HepG2 (cell line): ENCODE data around the gene TSC22D1. TPM values are rescaled to one million over a fixed set of nuclear protein-coding genes. Genes with fewer than 3 reads are reported as not detected.

Experiments used
- ATAC-seq: fragments of 200-7000 bp; cut with Tn5 transposase; 3 replicates; pipeline ENCODE4 v1.9.1; 2020; ENCODE audit warnings: mild to moderate bottlenecking, moderate library complexity
- BruUV-seq: library from RNA; stranded (reverse); fragments of 400-500 nt; replicated peaks from 2 replicates; lab custom pipeline; 2021; lab: Mats Ljungman, UMichigan
- CTCF ChIA-PET: fragments of 300-600 bp; formaldehyde crosslinking; extraction: SDS; loops from one replicate; lab custom pipeline; 2021; ENCODE audit warnings: low total read pairs, inconsistent platforms, low intra/inter-chr PET ratio; lab: Yijun Ruan, JAX
- POLR2A ChIA-PET: fragments of 350-600 bp; sonication (Branson Sonifier 250); formaldehyde crosslinking; loops from one replicate; lab custom pipeline; 2020; ENCODE audit warnings: antibody characterized with exemption, inconsistent platforms; lab: Yijun Ruan, JAX
- DNase-seq: peaks from one replicate; pipeline ENCODE4 v3.0.0-alpha.2; 2015; ENCODE audit warnings: low spot score
- FAIRE-seq: peaks from 3 replicates; lab custom pipeline; 2011; peaks lifted over from hg19 to GRCh38; lab: Jason Lieb, UNC
- H2AFZ ChIP-seq: one replicate; pipeline ENCODE4 v1.6.1; 2011; ENCODE audit warnings: low read length, inconsistent platforms
- H3K27ac ChIP-seq: fragments of 300-600 bp; 3 replicates; pipeline ENCODE4 v1.8.0; 2011; ENCODE audit warnings: mixed run types, mild to moderate bottlenecking, mixed read lengths, low read length, inconsistent platforms; ENCODE audit not compliant: insufficient read depth; ENCODE audit errors: extremely low read length
- H3K27me3 ChIP-seq, 2 experiments: fragments of 200-600 bp in 1 of 2; 2 replicates in 1 of 2; 3 replicates in 1 of 2; pipeline versions ENCODE4 v1.6.0 to v1.8.0; 2011; ENCODE audit warnings: low read length in 2 of 2, mild to moderate bottlenecking in 2 of 2, moderate library complexity in 2 of 2, inconsistent platforms in 1 of 2; ENCODE audit not compliant: insufficient read depth in 2 of 2, control insufficient read depth in 1 of 2
- H3K36me3 ChIP-seq, 2 experiments: fragments of 200-600 bp in 1 of 2; replicated peaks in 1 of 2; 2 replicates in 1 of 2; 3 replicates in 1 of 2; pipeline versions ENCODE4 v1.5.1 to v1.8.0; 2011; ENCODE audit warnings: low read length in 2 of 2, inconsistent platforms in 1 of 2; ENCODE audit not compliant: insufficient read depth in 2 of 2, control insufficient read depth in 1 of 2
- H3K4me1 ChIP-seq: 2 replicates; pipeline ENCODE4 v1.5.1; 2012; ENCODE audit warnings: low read length, inconsistent platforms; ENCODE audit not compliant: insufficient read depth
- H3K4me2 ChIP-seq: 2 replicates; pipeline ENCODE4 v1.6.0; 2011; ENCODE audit warnings: low read depth, low read length, inconsistent platforms
- H3K4me3 ChIP-seq, 3 experiments: fragments of 200-600 bp in 1 of 3; sonication (generic), shearing (Covaris generic) in 1 of 3; replicated peaks in 1 of 3; 2 replicates each; pipeline ENCODE4 v1.5.1; 2011 to 2016; ENCODE audit warnings: low read length in 3 of 3, inconsistent platforms in 2 of 3, low read depth in 2 of 3, mild to moderate bottlenecking in 2 of 3, control low read depth in 1 of 3, mixed read lengths in 1 of 3; ENCODE audit not compliant: insufficient read depth in 1 of 3
- H3K79me2 ChIP-seq: one replicate; pipeline ENCODE4 v1.6.1; 2011; ENCODE audit warnings: low read length, inconsistent platforms; ENCODE audit not compliant: insufficient read depth
- H3K9ac ChIP-seq: 2 replicates; pipeline ENCODE4 v1.6.0; 2011; ENCODE audit warnings: mild to moderate bottlenecking, low read depth, low read length, inconsistent platforms; ENCODE audit not compliant: insufficient read depth
- H3K9me3 ChIP-seq: 2 replicates; pipeline ENCODE4 v1.5.1; 2012; ENCODE audit warnings: mild to moderate bottlenecking, low read length
- H4K20me1 ChIP-seq: 2 replicates; pipeline ENCODE4 v1.6.0; 2011; ENCODE audit warnings: inconsistent platforms, mild to moderate bottlenecking, low read length, moderate library complexity; ENCODE audit not compliant: insufficient read depth
- BHLHE40 ChIP-seq: IDR thresholded peaks from 2 replicates; pipeline ENCODE4 v1.6.1; 2011; ENCODE audit warnings: low read length, improper control_type of control experiment
- DNMT1 ChIP-seq: sonication (generic); formaldehyde crosslinking; IDR thresholded peaks from 2 replicates; pipeline ENCODE4 v1.5.1; 2020; ENCODE audit warnings: mild to moderate bottlenecking, missing genetic modification reagents
- HNF4A ChIP-seq: sonication (generic); formaldehyde crosslinking; IDR thresholded peaks from 2 replicates; pipeline ENCODE4 v1.4.0; 2020; ENCODE audit warnings: missing genetic modification reagents
- LBX2 ChIP-seq: sonication (generic); formaldehyde crosslinking; IDR thresholded peaks from 2 replicates; pipeline ENCODE4 v1.5.0; 2020; ENCODE audit warnings: missing genetic modification reagents, mild to moderate bottlenecking, borderline replicate concordance
- PHB2 ChIP-seq: fragments of 450-650 bp; IDR thresholded peaks from 2 replicates; pipeline ENCODE4 v1.6.1; 2018; ENCODE audit not compliant: partially characterized antibody
- PLSCR1 ChIP-seq: sonication (generic); formaldehyde crosslinking; IDR thresholded peaks from 2 replicates; pipeline ENCODE4 v1.5.0; 2020; ENCODE audit warnings: missing genetic modification reagents, mild to moderate bottlenecking, borderline replicate concordance
- THYN1 ChIP-seq: sonication (generic); formaldehyde crosslinking; IDR thresholded peaks from 2 replicates; pipeline ENCODE4 v1.8.1; 2023; ENCODE audit warnings: low read depth, mild to moderate bottlenecking, moderate library complexity, missing genetic modification reagents, borderline replicate concordance
- ZFY ChIP-seq: sonication (generic); formaldehyde crosslinking; IDR thresholded peaks from 2 replicates; pipeline ENCODE4 v1.4.0; 2020; ENCODE audit warnings: missing genetic modification reagents
- ZNF18 ChIP-seq: sonication (generic); formaldehyde crosslinking; IDR thresholded peaks from 2 replicates; pipeline ENCODE4 v1.8.0; 2022; ENCODE audit warnings: mild to moderate bottlenecking, missing genetic modification reagents; ENCODE audit not compliant: insufficient replicate concordance
- ZNF496 ChIP-seq: sonication (generic); formaldehyde crosslinking; IDR thresholded peaks from 2 replicates; pipeline ENCODE4 v1.8.1; 2023; ENCODE audit warnings: mild to moderate bottlenecking, moderate library complexity, missing genetic modification reagents; ENCODE audit not compliant: insufficient replicate concordance
- ZNF883 ChIP-seq: sonication (generic); formaldehyde crosslinking; IDR thresholded peaks from 2 replicates; pipeline ENCODE4 v1.5.1; 2020; ENCODE audit warnings: mild to moderate bottlenecking, missing genetic modification reagents; ENCODE audit errors: not compliant biosample characterization
- WGBS: methylation state at CpG from one replicate; pipeline ENCODE4 v1.1.6; 2017; ENCODE audit warnings: low lambda C conversion rate; 5-methylcytosine and 5-hydroxymethylcytosine counted together
- in situ Hi-C: cut with HindIII; loops from 2 replicates; pipeline ENCODE4 v1.10.0; 2017; ENCODE audit warnings: low pct_unique_long_range_greater_than_20kb; ENCODE audit not compliant: extremely low pct_ligation_motif_present
- intact Hi-C: fragments of 100-400 bp; cut with micrococcal nuclease; formaldehyde crosslinking; loops from one replicate; pipeline ENCODE4 v1.10.0; 2022; ENCODE audit not compliant: unreplicated experiment
- polyA plus RNA-seq, 8 experiments: library from polyadenylated mRNA; depleted of rRNA in 3 of 8; stranded (reverse) in 7 of 8; unstranded in 1 of 8; fragments of >200 nt; fragmentation: Illumina TruSeq in 4 of 8; extraction: Trizol in 4 of 8; gene quantifications; 2 replicates each; pipeline versions ENCODE4 v1.2.1 to v1.2.3, GENCODE V29; 2011 to 2016; ENCODE audit warnings: low read depth in 4 of 8, missing spikeins in 1 of 8, mixed read lengths in 1 of 8; ENCODE audit not compliant: insufficient read depth in 1 of 8
- total RNA-seq, 5 experiments: library from RNA; depleted of rRNA; stranded (reverse); fragments of >200 nt; fragmentation: Illumina TruSeq; extraction: Trizol; gene quantifications; 2 replicates each; pipeline ENCODE4 v1.2.3, GENCODE V29; 2016; ENCODE audit warnings: low read depth in 1 of 5

Gene TSC22D1
- total and polyA plus RNA-seq, 2 of the 13 experiments (the other 11 are each of a cell fraction or from before 2014, with no cell fraction given) = 18.4 to 35.7 TPM

- no peak for TF ChIP-seq PHB2
- TF ChIP-seq BHLHE40 = no peak
- TF ChIP-seq ZNF18 (CRISPR knock-in tag) = no peak
- no peak for TF ChIP-seq PLSCR1
These were observed 136.6 kb downstream of the TSC22D1 start (continued) for GRCh38 chr13:44439452-44440024.

DNA sequence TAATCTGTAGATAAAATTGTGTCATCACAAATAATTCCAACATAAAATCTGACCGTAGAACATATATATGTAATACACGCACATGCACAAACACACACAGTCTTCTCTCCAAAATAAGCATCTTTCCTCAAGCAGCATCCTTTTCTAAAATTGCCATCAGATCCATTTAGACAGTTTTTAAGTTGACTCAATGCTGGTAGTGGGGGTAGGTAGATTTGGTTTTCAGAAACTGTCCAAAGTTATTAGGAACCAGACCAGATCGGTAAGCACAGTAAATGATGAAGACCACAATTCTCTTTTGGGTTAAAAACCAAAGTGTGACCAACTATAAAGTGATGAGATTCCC lies 137.9 kb downstream of the TSC22D1 start:
- no peak overlapping the region for H3K4me2 ChIP-seq
- WGBS = 2% methylated on average over 3 of the region's 3 CpGs
- no peak overlapping the region for H3K4me3 ChIP-seq
- no peak overlapping the region for H2AFZ ChIP-seq
- ChIA-PET POLR2A (interaction anchor here (1.1 to 1.4 kb wide), 2 partner anchors 10 to 392 kb away, joined by 3 read pairs; no protein-coding TSS in a partner anchor), CTCF (interaction anchor here (1.4 to 2.7 kb wide), 6 partner anchors 33 to 533 kb away, joined by 4 to 38 read pairs (median 8); no protein-coding TSS in a partner anchor)
- peaks cover 4 to 11% of the 10 kb centered on the region in 2 experiments; a peak in 3 of 5 replicates for H3K36me3 ChIP-seq
- H3K9ac ChIP-seq = no peak overlapping the region
- ATAC-seq = no peak
- H3K27me3 ChIP-seq = no peaks in the 10 kb centered on the region; a peak in 1 of 5 replicates
- peaks cover 25% of the 10 kb centered on the region for H3K4me1 ChIP-seq
- no peaks in the 10 kb centered on the region for H4K20me1 ChIP-seq
- intact Hi-C loops = loop anchor here (1.0 to 5.0 kb wide), 3 partner anchors 33 to 388 kb away; no protein-coding TSS in a partner anchor
- H3K9me3 ChIP-seq = no peaks in the 10 kb centered on the region
- peaks cover 10% of the 10 kb centered on the region for H3K79me2 ChIP-seq
- in situ Hi-C loops = loop anchor here (5.0 kb wide), 4 partner anchors 196 to 531 kb away; no protein-coding TSS in a partner anchor
- no peak for DNase-seq
- H3K27ac ChIP-seq = no peak overlapping the region
- no TSS peak for BruUV-seq
- no peak for FAIRE-seq
- no peak for TF ChIP-seq HNF4A (CRISPR knock-in tag)
- TF ChIP-seq THYN1 (CRISPR knock-in tag) = no peak
- TF ChIP-seq ZNF883 = no peak
- TF ChIP-seq DNMT1 = no peak
- TF ChIP-seq ZFY = no peak
- no peak for TF ChIP-seq LBX2 (CRISPR knock-in tag)
- no peak for TF ChIP-seq PHB2
- TF ChIP-seq ZNF496 (CRISPR knock-in tag) = no peak
